MM.1S (cell line): ENCODE results near the gene TXNIP.

Source experiments
- DNase-seq: peaks from one replicate; pipeline ENCODE4 v3.0.0-alpha.2; 2015
- H2AFZ ChIP-seq: fragments of 300-600 bp; sonication (generic); 2 replicates; pipeline ENCODE4 v1.6.0; 2016; ENCODE audit warnings: antibody characterized with exemption, low read length
- H3F3A ChIP-seq: fragments of 300-600 bp; sonication (generic); 2 replicates; pipeline ENCODE4 v1.6.1; 2016; ENCODE audit warnings: mild to moderate bottlenecking, antibody characterized with exemption, low read length, moderate library complexity, mixed read lengths; ENCODE audit not compliant: insufficient read depth
- H3K27ac ChIP-seq: fragments of 300-600 bp; sonication (generic); 2 replicates; pipeline ENCODE4 v1.5.1; 2016; ENCODE audit warnings: mild to moderate bottlenecking, low read length
- H3K27me3 ChIP-seq: fragments of 300-600 bp; sonication (generic); replicated peaks from 2 replicates; pipeline ENCODE4 v1.6.0; 2016; ENCODE audit warnings: low read length; ENCODE audit not compliant: insufficient read depth
- H3K36me3 ChIP-seq: fragments of 300-600 bp; sonication (generic); replicated peaks from 2 replicates; pipeline ENCODE4 v1.6.1; 2016; ENCODE audit warnings: mild to moderate bottlenecking, low read length, mixed read lengths; ENCODE audit not compliant: insufficient read depth
- H3K4me1 ChIP-seq: fragments of 300-600 bp; sonication (generic); 2 replicates; pipeline ENCODE4 v1.6.1; 2016; ENCODE audit warnings: low read length, mixed read lengths
- H3K4me2 ChIP-seq: fragments of 300-600 bp; sonication (generic); 2 replicates; pipeline ENCODE4 v1.6.0; 2016; ENCODE audit warnings: low read depth, low read length
- H3K4me3 ChIP-seq: fragments of 300-600 bp; sonication (generic); 2 replicates; pipeline ENCODE4 v1.5.1; 2016; ENCODE audit warnings: low read length, mixed read lengths
- H3K79me2 ChIP-seq: fragments of 300-600 bp; sonication (generic); 2 replicates; pipeline ENCODE4 v1.6.1; 2016; ENCODE audit warnings: mixed run types, low read length, mixed read lengths
- H3K9ac ChIP-seq: fragments of 300-600 bp; sonication (generic); 2 replicates; pipeline ENCODE4 v1.6.1; 2016; ENCODE audit warnings: low read length, mixed read lengths
- H3K9me2 ChIP-seq: fragments of 300-600 bp; sonication (generic); replicated peaks from 2 replicates; pipeline ENCODE4 v1.6.1; 2016; ENCODE audit warnings: mild to moderate bottlenecking, low read length, mixed read lengths; ENCODE audit not compliant: insufficient read depth
- H3K9me3 ChIP-seq: fragments of 300-600 bp; sonication (generic); replicated peaks from 2 replicates; pipeline ENCODE4 v1.6.1; 2016; ENCODE audit warnings: mild to moderate bottlenecking, low read length, mixed read lengths; ENCODE audit not compliant: insufficient read depth
- H4K20me1 ChIP-seq: fragments of 300-600 bp; sonication (generic); 2 replicates; pipeline ENCODE4 v1.6.1; 2016; ENCODE audit warnings: mild to moderate bottlenecking, low read length, moderate library complexity, mixed read lengths; ENCODE audit not compliant: insufficient read depth
- EZH2 ChIP-seq: fragments of 300-600 bp; sonication (generic); optimal IDR thresholded peaks from 2 replicates; pipeline ENCODE3; 2017; ENCODE audit warnings: low read depth, mild to moderate bottlenecking, antibody characterized with exemption, low read length, mixed read lengths
- EZH2phosphoT487 ChIP-seq: fragments of 300-600 bp; sonication (generic); IDR thresholded peaks from 2 replicates; pipeline ENCODE4 v1.6.1; 2018; ENCODE audit warnings: antibody characterized with exemption, low read length
- TF ChIP-seq, protein P1 (sequence below): fragments of 300-600 bp; sonication (generic); IDR thresholded peaks from 2 replicates; pipeline ENCODE4 v1.5.1; 2016; ENCODE audit warnings: antibody characterized with exemption, low read length, mixed read lengths

The TXNIP gene

DNA sequence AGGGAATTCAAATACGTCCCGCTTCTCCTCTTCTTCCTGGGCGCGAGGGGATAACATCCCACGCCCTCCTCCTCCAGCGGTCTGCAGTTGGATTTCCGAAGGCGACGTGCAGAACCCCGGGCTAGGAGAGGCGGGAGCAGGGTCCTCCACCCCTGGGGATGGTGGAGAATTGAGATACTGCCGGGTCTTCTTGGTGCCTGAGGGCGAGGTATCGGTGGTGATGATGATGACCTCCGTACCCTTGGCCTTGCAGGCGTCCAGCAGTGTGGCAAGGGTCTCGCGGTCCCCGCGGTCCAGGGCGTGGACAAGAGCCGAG is 35.3 kb downstream of the TXNIP start:
- Histone ChIP-seq H3K9ac (no peak overlapping the region), H3K9me3 (no peaks in the 10 kb centered on the region), H3K79me2 (no peaks in the 10 kb centered on the region), H3K27me3 (peaks cover 64% of the 10 kb centered on the region), H3K4me3 (peak overlapping the region; percentile 56), H2AFZ (peak overlapping the region; percentile 52), H3K4me1 (peaks cover 52% of the 10 kb centered on the region), H3K36me3 (no peaks in the 10 kb centered on the region), H3K27ac (no peak overlapping the region), H3K9me2 (no peaks in the 10 kb centered on the region), H3F3A (peaks cover 20% of the 10 kb centered on the region; the same call in 1 of the 2 replicates), H4K20me1 (no peaks in the 10 kb centered on the region), H3K4me2 (peak overlapping the region; percentile 88)
- TF ChIP-seq EZH2phosphoT487 (no peak; the same call in 1 of the 2 replicates), EZH2 (no peak)
- TF ChIP-seq, protein P1, sequence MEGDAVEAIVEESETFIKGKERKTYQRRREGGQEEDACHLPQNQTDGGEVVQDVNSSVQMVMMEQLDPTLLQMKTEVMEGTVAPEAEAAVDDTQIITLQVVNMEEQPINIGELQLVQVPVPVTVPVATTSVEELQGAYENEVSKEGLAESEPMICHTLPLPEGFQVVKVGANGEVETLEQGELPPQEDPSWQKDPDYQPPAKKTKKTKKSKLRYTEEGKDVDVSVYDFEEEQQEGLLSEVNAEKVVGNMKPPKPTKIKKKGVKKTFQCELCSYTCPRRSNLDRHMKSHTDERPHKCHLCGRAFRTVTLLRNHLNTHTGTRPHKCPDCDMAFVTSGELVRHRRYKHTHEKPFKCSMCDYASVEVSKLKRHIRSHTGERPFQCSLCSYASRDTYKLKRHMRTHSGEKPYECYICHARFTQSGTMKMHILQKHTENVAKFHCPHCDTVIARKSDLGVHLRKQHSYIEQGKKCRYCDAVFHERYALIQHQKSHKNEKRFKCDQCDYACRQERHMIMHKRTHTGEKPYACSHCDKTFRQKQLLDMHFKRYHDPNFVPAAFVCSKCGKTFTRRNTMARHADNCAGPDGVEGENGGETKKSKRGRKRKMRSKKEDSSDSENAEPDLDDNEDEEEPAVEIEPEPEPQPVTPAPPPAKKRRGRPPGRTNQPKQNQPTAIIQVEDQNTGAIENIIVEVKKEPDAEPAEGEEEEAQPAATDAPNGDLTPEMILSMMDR: no peak
- no peak for DNase-seq

DNA sequence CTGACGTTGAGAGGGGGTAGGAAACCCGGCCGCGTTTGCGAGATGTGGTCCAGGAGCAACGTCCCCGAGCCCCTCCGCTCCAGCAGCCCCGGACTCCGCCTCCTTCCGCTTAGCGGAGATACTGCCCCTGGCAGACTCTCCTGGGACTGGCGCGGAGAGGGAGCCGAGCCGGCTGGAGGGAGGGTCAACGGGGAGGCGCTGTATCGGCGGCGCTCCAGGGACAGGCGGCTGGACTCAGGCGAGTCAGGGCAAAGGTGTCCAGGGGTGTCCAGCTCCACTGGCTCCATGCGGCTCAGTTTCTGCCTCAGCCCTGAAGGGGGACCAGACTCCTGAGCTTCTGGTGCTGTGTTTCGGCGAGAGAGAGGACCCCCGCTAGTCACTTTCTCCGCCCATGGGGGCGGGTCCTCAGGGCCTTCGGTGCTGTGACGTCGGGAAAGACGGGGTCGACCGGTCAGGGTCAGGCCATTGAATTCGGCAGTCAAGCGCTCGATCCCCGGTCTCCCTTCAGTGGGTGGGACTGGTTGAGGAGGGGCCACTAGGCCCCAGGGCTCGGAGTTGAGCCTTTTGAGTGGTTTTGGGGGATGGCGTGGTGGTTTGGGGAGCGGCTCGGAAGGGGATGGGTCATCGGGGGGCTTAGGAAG is 35.8 kb downstream of the TXNIP start:
- Histone ChIP-seq H3K79me2 (no peaks in the 10 kb centered on the region), H3K4me1 (peaks cover 52% of the 10 kb centered on the region), H3K27ac (no peak overlapping the region), H3K4me3 (peak overlapping the region; percentile 56), H3K9me3 (no peaks in the 10 kb centered on the region), H3K4me2 (peak overlapping the region; percentile 88), H2AFZ (peak overlapping the region; percentile 52), H3K9ac (no peak overlapping the region), H3K36me3 (no peaks in the 10 kb centered on the region), H3K9me2 (no peaks in the 10 kb centered on the region), H3K27me3 (peaks cover 64% of the 10 kb centered on the region), H3F3A (peaks cover 20% of the 10 kb centered on the region; the same call in 1 of the 2 replicates), H4K20me1 (no peaks in the 10 kb centered on the region)
- DNase-seq: no peak
- TF ChIP-seq, protein P1: no peak
- TF ChIP-seq EZH2 (peak; percentile 32), EZH2phosphoT487 (peak; percentile 77; the same call in 1 of the 2 replicates)

DNA sequence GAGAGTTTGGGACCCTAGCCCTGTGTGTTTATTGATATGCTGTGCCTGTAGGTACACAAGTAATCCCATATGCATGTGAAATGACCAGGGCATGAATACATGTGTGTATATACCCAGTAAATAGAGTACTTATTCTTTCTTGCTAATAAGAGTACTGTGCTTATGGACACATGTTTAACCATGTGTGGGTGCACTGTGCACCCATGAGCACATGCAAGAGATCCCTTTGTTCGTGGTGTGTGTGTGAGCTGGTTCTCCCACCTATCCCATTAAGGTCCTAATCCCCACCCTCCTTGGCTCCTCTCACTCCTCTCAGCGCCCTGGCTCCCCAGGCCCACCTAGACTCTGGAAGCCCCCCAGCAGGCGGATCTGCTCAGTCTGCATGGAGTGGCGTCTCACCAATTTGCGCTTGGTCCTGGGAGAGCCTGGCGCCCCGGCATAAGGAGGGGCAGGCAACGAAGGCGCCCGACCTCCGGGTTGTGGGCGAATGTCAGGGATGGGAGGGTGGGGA is 36.4 kb downstream of the TXNIP start:
- no peaks in the 10 kb centered on the region for H3K9me2 ChIP-seq
- no peak overlapping the region for H3K4me3 ChIP-seq
- H4K20me1 ChIP-seq: no peaks in the 10 kb centered on the region
- H3K36me3 ChIP-seq: no peaks in the 10 kb centered on the region
- H3K79me2 ChIP-seq: no peaks in the 10 kb centered on the region
- TF ChIP-seq EZH2phosphoT487 (no peak), EZH2 (no peak)
- no peak overlapping the region for H2AFZ ChIP-seq
- H3K9me3 ChIP-seq: no peaks in the 10 kb centered on the region
- H3K27ac ChIP-seq: no peak overlapping the region
- H3K27me3 ChIP-seq: peaks cover 64% of the 10 kb centered on the region
- no peak overlapping the region for H3K4me2 ChIP-seq
- peaks cover 20% of the 10 kb centered on the region; the same call in 1 of the 2 replicates for H3F3A ChIP-seq
- H3K4me1 ChIP-seq: peaks cover 46% of the 10 kb centered on the region
- H3K9ac ChIP-seq: no peak overlapping the region
- no peak for DNase-seq

DNA sequence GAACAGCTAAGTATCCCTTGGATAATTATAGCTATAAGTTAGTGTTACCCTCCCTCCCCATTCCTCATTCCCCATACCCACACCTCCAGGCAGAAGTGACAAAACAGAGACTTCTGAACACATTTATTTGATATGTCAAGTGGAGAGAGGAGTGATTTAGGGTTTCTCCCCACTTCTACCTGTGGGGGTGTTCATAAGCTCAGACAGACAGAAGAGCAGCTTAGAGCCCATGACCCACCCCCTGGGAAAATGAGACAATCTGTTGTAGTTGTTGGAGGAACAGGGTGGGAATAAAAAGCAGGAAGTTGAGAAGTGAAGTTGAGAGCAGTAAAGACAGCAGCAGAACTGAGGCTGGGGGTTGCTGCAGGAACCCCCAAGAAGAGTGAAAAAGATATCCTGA is 37.0 kb downstream of the TXNIP start:
- no peak overlapping the region for H3K9ac ChIP-seq
- peaks cover 64% of the 10 kb centered on the region for H3K27me3 ChIP-seq
- H3K9me2 ChIP-seq: no peaks in the 10 kb centered on the region
- H3K4me1 ChIP-seq: peaks cover 46% of the 10 kb centered on the region
- no peak overlapping the region for H3K4me2 ChIP-seq
- no peak overlapping the region for H3K27ac ChIP-seq
- no peaks in the 10 kb centered on the region for H3K36me3 ChIP-seq
- H4K20me1 ChIP-seq: no peaks in the 10 kb centered on the region
- no peak for TF ChIP-seq EZH2phosphoT487
- TF ChIP-seq, protein P1: no peak
- no peak for TF ChIP-seq EZH2
- H3K4me3 ChIP-seq: no peak overlapping the region
- H3F3A ChIP-seq: peaks cover 16% of the 10 kb centered on the region; the same call in 1 of the 2 replicates
- H3K79me2 ChIP-seq: no peaks in the 10 kb centered on the region
- no peaks in the 10 kb centered on the region for H3K9me3 ChIP-seq
- H2AFZ ChIP-seq: no peak overlapping the region
- DNase-seq: no peak
